IMR-90 (cell line): Measurements from ENCODE around the gene MPZL1. TPM values are rescaled to one million over a fixed set of nuclear protein-coding genes. Genes with fewer than 3 reads are reported as not detected.

Experiments
- ATAC-seq: fragments of 200-7000 bp; cut with Tn5 transposase; 2 replicates; pipeline ENCODE4 v1.9.1; 2020; ENCODE audit warnings: low read depth, mild to moderate bottlenecking, moderate library complexity
- BruUV-seq: library from RNA; stranded (reverse); fragments of 400-500 nt; replicated peaks from 2 replicates; lab custom pipeline; 2021; lab: Mats Ljungman, UMichigan
- CTCF ChIA-PET: fragments of 300-600 bp; formaldehyde crosslinking; extraction: SDS; loops from one replicate; lab custom pipeline; 2021; ENCODE audit warnings: antibody characterized with exemption; lab: Yijun Ruan, JAX
- POLR2A ChIA-PET: fragments of 300-600 bp; sonication (Branson Sonifier 250); formaldehyde crosslinking; loops from one replicate; lab custom pipeline; 2022; ENCODE audit warnings: antibody characterized with exemption; ENCODE audit not compliant: unreplicated experiment; lab: Charles Lee
- DNase-seq: peaks from one replicate; pipeline ENCODE4 v3.0.0; 2013
- H2AFZ ChIP-seq: replicated peaks from 2 replicates; pipeline ENCODE3; 2013; ENCODE audit warnings: low read length, mild to moderate bottlenecking; ENCODE audit not compliant: poor library complexity
- H2AK5ac ChIP-seq: 2 replicates; pipeline ENCODE4 v1.6.1; 2013; ENCODE audit warnings: low read depth, low read length, inconsistent platforms
- H2AK9ac ChIP-seq: replicated peaks from 2 replicates; pipeline ENCODE3; 2013; ENCODE audit warnings: mild to moderate bottlenecking, low read depth, low read length, moderate library complexity; ENCODE audit not compliant: poor library complexity
- H2BK120ac ChIP-seq: 2 replicates; pipeline ENCODE4 v1.6.1; 2013; ENCODE audit warnings: low read depth, low read length, inconsistent platforms
- H2BK15ac ChIP-seq: 3 replicates; pipeline ENCODE4 v1.6.1; 2013; ENCODE audit warnings: low read depth, low read length, inconsistent platforms
- H2BK20ac ChIP-seq: 2 replicates; pipeline ENCODE4 v1.6.1; 2013; ENCODE audit warnings: low read depth, mild to moderate bottlenecking, inconsistent platforms, low read length, moderate library complexity
- H2BK5ac ChIP-seq: 2 replicates; pipeline ENCODE4 v1.6.1; 2013; ENCODE audit warnings: mild to moderate bottlenecking, low read depth, low read length, inconsistent platforms; ENCODE audit not compliant: poor library complexity, severe bottlenecking
- H3K14ac ChIP-seq: replicated peaks from 2 replicates; pipeline ENCODE4 v1.6.1; 2013; ENCODE audit warnings: low read depth, low read length, inconsistent platforms
- H3K18ac ChIP-seq: 2 replicates; pipeline ENCODE4 v1.6.1; 2013; ENCODE audit warnings: low read depth, low read length, control low read depth
- H3K23ac ChIP-seq: 2 replicates; pipeline ENCODE4 v1.6.1; 2013; ENCODE audit warnings: low read depth, low read length, inconsistent platforms
- H3K27ac ChIP-seq: 2 replicates; pipeline ENCODE4 v1.5.1; 2013; ENCODE audit warnings: mild to moderate bottlenecking, control low read depth, low read length; ENCODE audit not compliant: insufficient read depth
- H3K27me3 ChIP-seq: 2 replicates; pipeline ENCODE4 v1.6.1; 2013; ENCODE audit warnings: low read length; ENCODE audit not compliant: control insufficient read depth, insufficient read depth
- H3K36me3 ChIP-seq: 2 replicates; pipeline ENCODE4 v1.6.1; 2013; ENCODE audit warnings: low read length, mixed read lengths; ENCODE audit not compliant: control insufficient read depth, insufficient read depth
- H3K4ac ChIP-seq: 2 replicates; pipeline ENCODE4 v1.6.1; 2013; ENCODE audit warnings: low read depth, low read length, inconsistent platforms
- H3K4me1 ChIP-seq: 2 replicates; pipeline ENCODE4 v1.6.1; 2013; ENCODE audit warnings: low read length, mixed read lengths; ENCODE audit not compliant: control insufficient read depth, insufficient read depth
- H3K4me2 ChIP-seq: 2 replicates; pipeline ENCODE4 v1.6.1; 2013; ENCODE audit warnings: low read depth, mild to moderate bottlenecking, control low read depth, low read length, moderate library complexity
- H3K4me3 ChIP-seq: 2 replicates; pipeline ENCODE4 v1.5.1; 2013; ENCODE audit warnings: low read depth, mild to moderate bottlenecking, control low read depth, low read length, moderate library complexity; ENCODE audit not compliant: insufficient read depth
- H3K56ac ChIP-seq: 2 replicates; pipeline ENCODE4 v1.6.1; 2013; ENCODE audit warnings: low read length, inconsistent platforms; ENCODE audit not compliant: insufficient read depth; ENCODE audit errors: extremely low read depth
- H3K79me1 ChIP-seq, 2 experiments: 2 replicates each; pipeline ENCODE4 v1.6.1; 2013; ENCODE audit warnings: low read length in 2 of 2, inconsistent platforms in 1 of 2, low read depth in 1 of 2
- H3K9ac ChIP-seq: 2 replicates; pipeline ENCODE4 v1.6.1; 2013; ENCODE audit warnings: low read depth, low read length, control low read depth
- H3K9me1 ChIP-seq: 2 replicates; pipeline ENCODE4 v1.6.1; 2013; ENCODE audit warnings: low read length, inconsistent platforms; ENCODE audit not compliant: insufficient read depth
- H3K9me3 ChIP-seq: 2 replicates; pipeline ENCODE4 v1.6.1; 2013; ENCODE audit warnings: low read length; ENCODE audit not compliant: control insufficient read depth, insufficient read depth
- H4K20me1 ChIP-seq: 2 replicates; pipeline ENCODE4 v1.6.1; 2013; ENCODE audit warnings: low read length, inconsistent platforms; ENCODE audit not compliant: insufficient read depth
- H4K5ac ChIP-seq: 2 replicates; pipeline ENCODE4 v1.6.1; 2013; ENCODE audit warnings: mild to moderate bottlenecking, low read depth, low read length, control low read depth
- H4K8ac ChIP-seq, 2 experiments: 2 replicates each; pipeline ENCODE4 v1.6.1; 2013; ENCODE audit warnings: low read depth in 2 of 2, low read length in 2 of 2, control low read depth in 1 of 2, inconsistent platforms in 1 of 2
- H4K91ac ChIP-seq: 2 replicates; pipeline ENCODE4 v1.6.1; 2013; ENCODE audit warnings: low read depth, low read length, inconsistent platforms; ENCODE audit not compliant: insufficient read depth
- BHLHE40 ChIP-seq: fragments of 150-350 bp; IDR thresholded peaks from 2 replicates; pipeline ENCODE4 v1.6.1; 2016; ENCODE audit warnings: mild to moderate bottlenecking, low read depth, low read length
- CEBPB ChIP-seq: IDR thresholded peaks from 2 replicates; pipeline ENCODE4 v1.6.1; 2012; ENCODE audit warnings: low read depth, low read length, improper control_type of control experiment
- CHD1 ChIP-seq: IDR thresholded peaks from 2 replicates; pipeline ENCODE4 v1.6.1; 2012; ENCODE audit warnings: low read depth, low read length, improper control_type of control experiment
- CTCF ChIP-seq: conservative IDR thresholded peaks from 2 replicates; pipeline ENCODE4 v1.5.1; 2012; ENCODE audit warnings: mild to moderate bottlenecking, low read depth, low read length, improper control_type of control experiment
- ELK1 ChIP-seq: fragments of 150-350 bp; IDR thresholded peaks from 2 replicates; pipeline ENCODE4 v1.6.1; 2016; ENCODE audit warnings: low read depth, mild to moderate bottlenecking, low read length, moderate library complexity, borderline replicate concordance
- FOS ChIP-seq: fragments of 150-350 bp; IDR thresholded peaks from 2 replicates; pipeline ENCODE4 v1.6.1; 2016; ENCODE audit warnings: low read depth, low read length
- MAFK ChIP-seq: IDR thresholded peaks from 2 replicates; pipeline ENCODE4 v1.6.1; 2012; ENCODE audit warnings: low read depth, low read length, improper control_type of control experiment
- MAZ ChIP-seq: IDR thresholded peaks from 2 replicates; pipeline ENCODE4 v1.6.1; 2012; ENCODE audit warnings: low read depth, mild to moderate bottlenecking, low read length, improper control_type of control experiment, moderate library complexity, borderline replicate concordance
- NFE2L2 ChIP-seq: fragments of 150-350 bp; IDR thresholded peaks from 2 replicates; pipeline ENCODE4 v1.6.1; 2016; ENCODE audit warnings: low read depth, mild to moderate bottlenecking, low read length
- POLR2A ChIP-seq: IDR thresholded peaks from 2 replicates; pipeline ENCODE4 v1.6.1; 2012; ENCODE audit warnings: mild to moderate bottlenecking, low read depth, low read length
- RAD21 ChIP-seq: IDR thresholded peaks from 2 replicates; pipeline ENCODE4 v1.6.1; 2012; ENCODE audit warnings: low read length, improper control_type of control experiment
- RCOR1 ChIP-seq: IDR thresholded peaks from 2 replicates; pipeline ENCODE4 v1.6.1; 2012; ENCODE audit warnings: mild to moderate bottlenecking, low read length, improper control_type of control experiment; ENCODE audit not compliant: insufficient replicate concordance
- RFX5 ChIP-seq: IDR thresholded peaks from 2 replicates; pipeline ENCODE4 v1.8.0; 2012; ENCODE audit warnings: low read depth, mild to moderate bottlenecking, low read length, moderate library complexity
- WGBS, 2 experiments: methylation state at CpG; one replicate each; pipeline versions ENCODE4 v1.1.5 to v1.1.7; 2013; ENCODE audit warnings: missing lambda C conversion rate in 2 of 2; ENCODE audit not compliant: insufficient read length in 1 of 2; ENCODE audit errors: extremely low coverage in 2 of 2; 5-methylcytosine and 5-hydroxymethylcytosine counted together
- dilution Hi-C: fragments of 300-500 bp; cut with HindIII; formaldehyde crosslinking; loops from one replicate; pipeline ENCODE4 v1.14.3; 2018; ENCODE audit warnings: low sequenced_read_pairs; ENCODE audit not compliant: unreplicated experiment
- in situ Hi-C: fragments of 300-500 bp; cut with MboI; formaldehyde crosslinking; loops from 3 replicates; pipeline ENCODE4 v1.14.3; 2019; ENCODE audit warnings: low sequenced_read_pairs, inconsistent platforms, mixed read lengths
- intact Hi-C: fragments of 100-400 bp; cut with micrococcal nuclease; formaldehyde crosslinking; loops from 2 replicates; pipeline ENCODE4 v1.10.0; 2022
- polyA plus RNA-seq, 3 experiments: library from polyadenylated mRNA; depleted of rRNA; stranded (reverse); fragments of >200 nt; gene quantifications; 2 replicates each; pipeline ENCODE4 v1.2.3, GENCODE V29; 2012; ENCODE audit warnings: low replicate concordance in 1 of 3
- total RNA-seq: library from RNA; depleted of rRNA; stranded (reverse); fragments of >200 nt; gene quantifications from 2 replicates; pipeline ENCODE4 v1.2.3, GENCODE V29; 2012
- TF ChIP-seq, protein P1 (sequence below): fragments of 150-350 bp; IDR thresholded peaks from 2 replicates; pipeline ENCODE4 v1.6.1; 2017; ENCODE audit warnings: mild to moderate bottlenecking, antibody characterized with exemption, low read length, low read depth

Gene MPZL1
- total and polyA plus RNA-seq, 2 of the 4 experiments (the other 2 are of a cell fraction): 55.3 to 87.3 TPM

DNA sequence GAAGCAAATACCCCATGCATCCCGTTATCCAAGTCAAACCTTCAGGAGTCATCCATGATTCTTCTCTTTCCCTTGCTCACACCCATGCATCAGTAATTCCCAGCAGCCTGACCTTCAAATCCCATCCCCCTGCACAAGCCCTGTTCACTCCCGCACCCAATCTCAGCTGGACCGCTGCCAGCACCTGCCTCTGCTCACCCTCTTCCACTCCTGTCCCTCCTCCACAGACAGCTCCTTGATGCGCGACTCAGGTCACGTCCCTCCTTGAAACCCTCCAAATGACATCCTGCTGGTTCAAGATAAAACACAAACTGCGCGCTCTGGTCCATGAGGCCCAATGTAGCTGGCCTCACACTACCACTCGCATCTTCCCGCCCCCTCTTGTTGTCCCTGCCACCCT lies 43.4 kb upstream of the MPZL1 start:
- in situ Hi-C loops: loop anchor here (25.0 kb wide), 1 partner anchor 416 kb away; no protein-coding TSS in a partner anchor
- dilution Hi-C loops: no loop called here
- Histone ChIP-seq H4K91ac (no peak overlapping the region), H3K9me3 (no peaks in the 10 kb centered on the region), H2BK20ac (no peak overlapping the region), H2BK120ac (no peak overlapping the region), H4K8ac (no peak overlapping the region), H3K18ac (no peak overlapping the region), H3K79me1 (no peaks in the 10 kb centered on the region), H2BK5ac (no peak overlapping the region), H3K56ac (no peak overlapping the region), H4K5ac (no peak overlapping the region), H3K36me3 (no peaks in the 10 kb centered on the region), H2AK9ac (no peak overlapping the region), H2AK5ac (no peak overlapping the region), H3K4me1 (no peaks in the 10 kb centered on the region), H3K23ac (no peak overlapping the region), H3K9ac (no peak overlapping the region), H3K4me2 (no peak overlapping the region), H2BK15ac (no peak overlapping the region), H3K14ac (no peak overlapping the region), H2AFZ (no peak overlapping the region), H3K4ac (no peak overlapping the region), H4K20me1 (no peaks in the 10 kb centered on the region), H3K9me1 (peaks cover 4% of the 10 kb centered on the region; the same call in 1 of the 2 replicates), H3K27me3 (peaks cover 27% of the 10 kb centered on the region), H3K4me3 (no peak overlapping the region), H3K27ac (no peak overlapping the region)
- ATAC-seq: no peak
- 92% methylated on average over 8 of the region's 10 CpGs; no CpG with 5 or more reads in 1 of the 2 experiments for whole genome bisulfite sequencing, 2 experiments
- ChIA-PET POLR2A (no interaction called here), CTCF (no interaction called here)
- TF ChIP-seq RFX5 (no peak), FOS (no peak), BHLHE40 (no peak), MAZ (no peak), RAD21 (no peak), POLR2A (no peak), RCOR1 (no peak), NFE2L2 (no peak), CEBPB (no peak), CHD1 (no peak), ELK1 (no peak), MAFK (no peak), CTCF (no peak)
- TF ChIP-seq, protein P1, sequence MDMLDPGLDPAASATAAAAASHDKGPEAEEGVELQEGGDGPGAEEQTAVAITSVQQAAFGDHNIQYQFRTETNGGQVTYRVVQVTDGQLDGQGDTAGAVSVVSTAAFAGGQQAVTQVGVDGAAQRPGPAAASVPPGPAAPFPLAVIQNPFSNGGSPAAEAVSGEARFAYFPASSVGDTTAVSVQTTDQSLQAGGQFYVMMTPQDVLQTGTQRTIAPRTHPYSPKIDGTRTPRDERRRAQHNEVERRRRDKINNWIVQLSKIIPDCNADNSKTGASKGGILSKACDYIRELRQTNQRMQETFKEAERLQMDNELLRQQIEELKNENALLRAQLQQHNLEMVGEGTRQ: no peak
- no TSS peak for BruUV-seq
- DNase-seq: no peak
- intact Hi-C loops: no loop called here
